Hematopoietic multipotent progenitor cell treated with erythropoietin and hydrocortisone succinate and interleukin-3 and kit ligand, for 15 days (in vitro differentiated cells): Measurements from ENCODE around the gene CCDC141.

Source experiments
- DNase-seq: peaks from one replicate; pipeline ENCODE4 v3.0.0-alpha.2; 2015; ENCODE audit warnings: low spot score

CCDC141 gene

GRCh38 chr2:178827739-178828485, 222.0 kb downstream of the CCDC141 start:
- DNase-seq: no peak

GRCh38 chr2:178827111-178827510, 222.8 kb downstream of the CCDC141 start:
- no peak for DNase-seq

GRCh38 chr2:178825183-178825582, 224.8 kb downstream of the CCDC141 start:
- DNase-seq: no peak

GRCh38 chr2:178824181-178824580, 225.8 kb downstream of the CCDC141 start:
- DNase-seq: no peak

GRCh38 chr2:178819992-178820391, 229.9 kb downstream of the CCDC141 start:
- DNase-seq: no peak

GRCh38 chr2:178819147-178819875, 230.6 kb downstream of the CCDC141 start:
- no peak for DNase-seq

GRCh38 chr2:178811901-178812300, 238.0 kb downstream of the CCDC141 start:
- DNase-seq: no peak

- no peak for DNase-seq
Measured at GRCh38 chr2:178811045-178811444, 238.9 kb downstream of the CCDC141 start.

GRCh38 chr2:178810422-178810821, 239.5 kb downstream of the CCDC141 start:
- DNase-seq: no peak

- DNase-seq: no peak
Measured at GRCh38 chr2:178807227-178808008, 242.5 kb downstream of the CCDC141 start, which contains the start of gene TTN. TTN (minus strand) TSS chr2:178807423; CDS start chr2:178804642, 2,781 bp downstream.

- no peak for DNase-seq
Measured at GRCh38 chr2:178806543-178806942, 243.4 kb downstream of the CCDC141 start.

- DNase-seq: no peak
Measured at GRCh38 chr2:178805457-178805856, 244.5 kb downstream of the CCDC141 start.

- DNase-seq: no peak
Measured at GRCh38 chr2:178804791-178805190, 245.1 kb downstream of the CCDC141 start.

GRCh38 chr2:178800510-178800909, 249.4 kb downstream of the CCDC141 start:
- no peak for DNase-seq

- DNase-seq: no peak
Measured at GRCh38 chr2:178799305-178799704, 250.6 kb downstream of the CCDC141 start.

GRCh38 chr2:178796079-178796677, 253.8 kb downstream of the CCDC141 start:
- DNase-seq: no peak

- no peak for DNase-seq
Measured at GRCh38 chr2:178787934-178788333, 262.0 kb downstream of the CCDC141 start.

GRCh38 chr2:178787155-178787554, 262.8 kb downstream of the CCDC141 start:
- no peak for DNase-seq

GRCh38 chr2:178783889-178784288, 266.0 kb downstream of the CCDC141 start:
- DNase-seq: no peak

- DNase-seq: no peak
Measured at GRCh38 chr2:178782236-178782635, 267.7 kb downstream of the CCDC141 start.
